ENCODE results near the gene ARHGAP45.

ARHGAP45 gene

GRCh38 chr19:1132552-1133383 lies 65.8 kb downstream of the ARHGAP45 start:
- DNase-seq (ENCODE audit: low read depth in 2 of 2): no peak

- peak; percentile 79 for DNase-seq (ENCODE audit: low read depth in 2 of 2)
These were observed 66.5 kb downstream of the ARHGAP45 start for GRCh38 chr19:1133471-1133929.

GRCh38 chr19:1134431-1134830 lies 67.5 kb downstream of the ARHGAP45 start:
- DNase-seq (ENCODE audit: low read depth in 2 of 2): no peak

- DNase-seq (ENCODE audit: low read depth in 2 of 2): no peak
These were observed 68.5 kb downstream of the ARHGAP45 start for GRCh38 chr19:1135454-1135853.

- no peak for DNase-seq (ENCODE audit: low read depth in 2 of 2)
These were observed 69.2 kb downstream of the ARHGAP45 start for GRCh38 chr19:1136201-1136600.
